GM18520 (cell line): Measurements from ENCODE around the gene RNF112.
"Not testable (repeated sequence)": the region's sequence is repeated elsewhere in the genome, so short reads cannot be mapped to it uniquely, and the experiment has no call there.

Experiments
- ATAC-seq: cut with Tn5 transposase; IDR thresholded peaks from one replicate; pipeline ENCODE4 v1.9.1; 2021; ENCODE audit not compliant: unreplicated experiment

The RNF112 gene

GRCh38 chr17:19446577-19446976, 35.5 kb downstream of the RNF112 start:
- ATAC-seq = not testable (repeated sequence)

GRCh38 chr17:19447085-19447583, 36.1 kb downstream of the RNF112 start:
- no peak for ATAC-seq

- no peak for ATAC-seq
These were observed 37.6 kb downstream of the RNF112 start for GRCh38 chr17:19448341-19449268.

- no peak for ATAC-seq
These were observed 38.6 kb downstream of the RNF112 start for GRCh38 chr17:19449656-19450055.

GRCh38 chr17:19453296-19453695, 42.3 kb downstream of the RNF112 start:
- ATAC-seq = no peak

- no peak for ATAC-seq
These were observed 43.0 kb downstream of the RNF112 start for GRCh38 chr17:19454074-19454473.

- ATAC-seq = no peak
These were observed 45.2 kb downstream of the RNF112 start for GRCh38 chr17:19456016-19456927.

- ATAC-seq = no peak
These were observed 46.0 kb downstream of the RNF112 start for GRCh38 chr17:19457046-19457445.

GRCh38 chr17:19457830-19458271, 46.8 kb downstream of the RNF112 start:
- ATAC-seq = no peak

GRCh38 chr17:19458481-19458880, 47.4 kb downstream of the RNF112 start:
- not testable (repeated sequence) for ATAC-seq

- ATAC-seq = not testable (repeated sequence)
These were observed 48.1 kb downstream of the RNF112 start for GRCh38 chr17:19459018-19459655.

- ATAC-seq = no peak
These were observed 49.7 kb downstream of the RNF112 start for GRCh38 chr17:19460700-19461099.

- ATAC-seq = no peak
These were observed 50.1 kb downstream of the RNF112 start for GRCh38 chr17:19461116-19461515.

GRCh38 chr17:19461681-19462080, 50.6 kb downstream of the RNF112 start:
- ATAC-seq = no peak

- ATAC-seq = not testable (repeated sequence)
These were observed 51.5 kb downstream of the RNF112 start for GRCh38 chr17:19462456-19463035.

GRCh38 chr17:19464031-19465026, 53.3 kb downstream of the RNF112 start:
- ATAC-seq = no peak
